ENCODE data around the gene TRIM43.
"Not testable (repeated sequence)": the region's sequence is repeated elsewhere in the genome, so short reads cannot be mapped to it uniquely, and the experiment has no call there.

DNA sequence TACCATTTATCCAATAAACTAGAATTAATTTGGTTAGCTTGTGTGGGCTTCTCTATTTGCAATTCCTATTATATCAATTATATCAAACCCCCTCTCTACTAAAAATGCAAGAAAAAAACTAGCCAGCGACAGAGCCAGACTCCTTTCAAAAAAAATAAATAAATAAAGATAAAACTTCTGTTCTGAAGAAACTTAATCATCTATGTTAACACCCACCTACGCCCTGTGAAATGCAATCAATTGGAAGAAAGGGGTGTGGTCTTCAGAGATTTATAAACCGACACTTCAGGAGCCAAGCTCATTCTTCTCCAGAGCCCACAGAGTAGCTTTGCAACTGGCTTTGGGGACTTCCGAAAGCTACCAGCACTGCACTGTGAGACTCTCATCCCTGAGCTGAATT lies at the start of gene TRIM43:
- TF ChIP-seq, protein P1, sequence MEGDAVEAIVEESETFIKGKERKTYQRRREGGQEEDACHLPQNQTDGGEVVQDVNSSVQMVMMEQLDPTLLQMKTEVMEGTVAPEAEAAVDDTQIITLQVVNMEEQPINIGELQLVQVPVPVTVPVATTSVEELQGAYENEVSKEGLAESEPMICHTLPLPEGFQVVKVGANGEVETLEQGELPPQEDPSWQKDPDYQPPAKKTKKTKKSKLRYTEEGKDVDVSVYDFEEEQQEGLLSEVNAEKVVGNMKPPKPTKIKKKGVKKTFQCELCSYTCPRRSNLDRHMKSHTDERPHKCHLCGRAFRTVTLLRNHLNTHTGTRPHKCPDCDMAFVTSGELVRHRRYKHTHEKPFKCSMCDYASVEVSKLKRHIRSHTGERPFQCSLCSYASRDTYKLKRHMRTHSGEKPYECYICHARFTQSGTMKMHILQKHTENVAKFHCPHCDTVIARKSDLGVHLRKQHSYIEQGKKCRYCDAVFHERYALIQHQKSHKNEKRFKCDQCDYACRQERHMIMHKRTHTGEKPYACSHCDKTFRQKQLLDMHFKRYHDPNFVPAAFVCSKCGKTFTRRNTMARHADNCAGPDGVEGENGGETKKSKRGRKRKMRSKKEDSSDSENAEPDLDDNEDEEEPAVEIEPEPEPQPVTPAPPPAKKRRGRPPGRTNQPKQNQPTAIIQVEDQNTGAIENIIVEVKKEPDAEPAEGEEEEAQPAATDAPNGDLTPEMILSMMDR (IDR thresholded peaks at IDR 0.05): not testable (repeated sequence)
- TF ChIP-seq GATA2 (CRISPR knock-in tag; IDR thresholded peaks at IDR 0.05); FOXM1 (IDR thresholded peaks at IDR 0.05; ENCODE audit: low read depth); EP300 (IDR thresholded peaks at IDR 0.05; ENCODE audit: borderline replicate concordance in 1 of 2, low read depth in 1 of 2, low read length in 1 of 2); CHD2 (IDR thresholded peaks at IDR 0.05; ENCODE audit: low read length, partially characterized antibody); RFX5 (IDR thresholded peaks at IDR 0.05; ENCODE audit: low read length); POLR2AphosphoS5 (IDR thresholded peaks at IDR 0.05; ENCODE audit: low read depth, low read length): not testable (repeated sequence)
